HK-2 (cell line): ENCODE measurements around the gene TMX4.

Experiments used
- DNase-seq: peaks from one replicate; pipeline ENCODE4 v3.0.0-alpha.2; 2018; ENCODE audit not compliant: unreplicated experiment

TMX4 gene

DNA sequence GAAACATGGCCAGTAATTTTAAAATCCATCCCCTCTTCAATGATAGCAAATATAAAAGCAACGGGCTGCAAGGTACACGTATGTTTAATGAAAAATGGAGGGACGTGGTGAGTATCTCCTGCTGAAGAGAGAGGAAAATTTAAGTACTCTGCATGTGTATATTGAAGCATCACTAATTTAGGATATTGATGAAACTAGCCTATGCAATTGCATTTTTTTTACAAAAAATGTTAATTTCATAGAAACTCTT, 362 bp upstream of the TMX4 start:
- no peak for DNase-seq

GRCh38 chr20:8018958-8019245, 659 bp downstream of the TMX4 start:
- DNase-seq = peak; percentile 80

GRCh38 chr20:8012724-8013123, 6.8 kb downstream of the TMX4 start:
- no peak for DNase-seq

DNA sequence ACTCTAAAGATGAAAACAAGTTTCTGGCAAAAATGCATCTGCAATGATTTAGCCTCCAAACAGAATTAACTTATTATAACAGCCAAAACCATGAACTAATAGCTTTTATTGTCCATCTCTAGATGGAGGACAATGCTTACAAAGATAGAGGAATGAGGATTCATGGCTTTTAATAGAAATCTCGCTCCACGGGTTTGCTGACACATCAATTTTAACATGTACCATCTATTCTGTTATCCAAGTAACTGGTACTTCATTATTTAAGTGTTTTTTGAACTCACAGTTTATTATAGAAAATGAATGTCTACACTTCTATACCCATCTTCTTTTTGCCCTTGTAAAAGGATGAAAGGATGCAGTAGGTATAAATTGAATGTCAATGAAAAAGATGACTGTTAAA, 10.8 kb downstream of the TMX4 start:
- no peak for DNase-seq

- DNase-seq = no peak
These were observed 12.1 kb downstream of the TMX4 start for GRCh38 chr20:8007490-8007889.

DNA sequence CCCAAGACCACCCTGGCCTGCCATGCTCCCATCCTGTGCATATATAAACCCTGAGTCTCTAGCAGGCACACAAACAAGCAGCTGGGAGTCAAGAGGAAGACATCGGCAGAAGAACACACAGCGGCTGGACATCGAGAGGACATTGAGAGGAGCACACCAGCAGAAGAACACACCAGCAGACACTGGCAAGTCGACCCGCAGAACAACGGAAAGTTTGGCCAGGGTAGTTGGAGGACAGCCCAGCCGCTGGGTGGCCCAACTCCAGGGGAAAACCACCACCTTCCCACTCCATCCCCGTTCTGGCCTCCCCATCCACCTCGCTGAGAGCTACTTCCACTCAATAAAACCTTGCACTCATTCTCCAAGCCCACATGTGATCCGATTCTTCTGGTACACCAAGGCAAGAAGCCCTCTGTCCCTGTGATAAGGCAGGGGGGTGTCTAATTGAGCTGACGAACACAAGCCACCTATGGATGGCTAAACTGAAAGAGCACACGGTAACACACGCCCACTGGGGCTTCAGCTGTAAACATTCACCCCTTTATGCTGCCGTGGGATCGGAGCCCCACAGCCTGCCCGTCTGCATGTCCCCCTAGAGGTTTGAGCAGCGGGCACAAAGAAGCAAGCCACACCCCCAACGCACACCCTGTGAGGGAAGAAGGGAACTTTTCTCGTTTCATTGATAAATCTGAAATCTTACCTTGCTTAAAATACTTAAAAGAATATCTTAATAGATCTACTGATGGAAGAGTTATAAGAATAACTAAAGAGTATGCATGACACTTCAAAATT, 13.8 kb downstream of the TMX4 start:
- DNase-seq = no peak

DNA sequence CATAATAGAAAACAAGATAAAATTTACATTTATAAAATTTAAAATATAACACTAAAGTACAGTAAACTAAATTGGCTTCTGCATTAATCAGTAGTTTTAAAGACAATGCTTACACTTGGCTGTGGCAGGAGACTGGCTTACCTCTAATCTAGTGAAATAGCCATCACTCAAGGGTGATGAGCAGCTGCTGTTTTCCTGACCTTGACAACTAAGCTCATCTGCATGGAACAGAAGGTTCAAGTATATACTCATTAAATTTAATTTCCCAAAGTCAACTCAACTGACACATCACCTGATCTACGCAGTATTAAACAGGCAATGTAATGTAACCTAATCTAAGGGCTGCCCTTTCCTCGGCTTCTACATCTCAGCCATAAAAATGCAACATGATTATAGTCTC, 14.5 kb downstream of the TMX4 start:
- no peak for DNase-seq

DNA sequence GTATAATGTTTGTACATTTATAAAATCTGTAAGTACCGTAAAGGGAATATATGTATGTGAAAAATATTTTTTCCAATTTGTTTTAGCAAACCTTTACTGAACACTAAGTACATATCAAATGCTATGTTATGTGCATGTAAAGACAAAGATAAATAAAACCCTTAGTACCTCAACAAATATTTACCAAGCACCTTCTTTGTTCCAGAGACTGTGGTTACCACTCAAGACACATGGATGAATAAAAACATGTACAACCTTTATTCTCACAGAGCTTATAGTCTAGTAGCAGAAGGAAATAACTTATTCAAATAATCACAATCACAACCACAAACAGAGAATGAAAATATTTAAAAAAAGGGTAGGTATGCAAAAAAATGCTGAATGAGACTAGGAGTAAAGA, 17.5 kb downstream of the TMX4 start:
- DNase-seq = no peak

DNA sequence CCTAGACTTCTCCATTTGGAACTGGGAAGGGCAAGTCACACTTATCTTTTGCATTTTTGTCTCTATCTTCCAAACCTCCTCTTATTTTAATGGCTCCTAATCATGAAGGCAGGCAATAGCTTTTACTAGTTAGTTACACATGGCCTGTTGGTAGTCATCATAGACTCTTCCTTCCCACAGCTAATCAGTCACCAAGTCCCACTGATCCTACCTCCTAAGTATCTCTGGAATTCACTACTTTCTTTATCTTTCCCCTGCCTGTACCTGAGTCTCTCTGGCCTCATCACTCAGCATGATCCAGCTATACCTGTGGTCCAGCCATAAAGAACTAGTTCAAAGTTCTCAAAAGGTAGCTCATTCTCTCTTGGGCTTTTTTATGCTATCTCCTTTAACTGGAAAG, 18.8 kb downstream of the TMX4 start:
- DNase-seq = no peak

DNA sequence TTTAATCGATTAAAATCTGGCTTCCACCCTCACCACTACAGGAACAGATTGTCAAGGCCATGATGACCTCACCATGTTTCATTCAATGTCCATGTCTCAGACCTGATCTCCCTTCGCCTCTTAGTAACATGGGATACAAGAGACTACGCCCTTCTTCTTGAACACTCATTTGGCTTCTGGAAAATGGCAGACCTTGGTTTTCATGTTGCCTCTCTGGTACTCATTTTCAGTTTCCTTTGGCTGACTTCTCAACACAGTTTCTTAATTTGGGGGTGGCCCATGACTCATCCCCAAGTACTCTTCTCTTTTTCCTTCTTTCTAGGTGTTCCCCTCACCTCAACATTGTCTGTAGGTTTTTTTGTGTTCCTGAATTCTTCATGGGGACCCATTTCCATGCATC, 22.7 kb downstream of the TMX4 start:
- no peak for DNase-seq

DNA sequence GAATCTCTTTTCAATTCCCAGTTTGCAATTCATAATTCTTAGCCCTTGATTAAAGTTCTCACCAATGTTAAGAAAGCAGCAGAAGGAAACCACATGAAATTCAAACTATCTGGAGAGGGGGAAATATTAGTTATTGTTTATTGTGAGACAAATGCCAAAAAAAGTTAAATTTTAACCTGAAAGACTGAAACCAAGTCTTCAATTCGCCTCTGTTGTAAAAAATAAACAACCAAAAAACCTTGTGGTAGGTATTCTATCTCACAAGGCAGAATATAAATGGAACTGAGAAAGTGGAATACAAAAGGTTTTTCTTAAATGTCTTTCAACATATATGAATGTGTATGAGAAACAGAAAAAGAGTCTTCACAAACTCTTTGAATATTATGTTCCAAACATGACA, 24.8 kb downstream of the TMX4 start:
- DNase-seq = no peak

GRCh38 chr20:7993703-7994102, 25.9 kb downstream of the TMX4 start:
- DNase-seq = no peak

DNA sequence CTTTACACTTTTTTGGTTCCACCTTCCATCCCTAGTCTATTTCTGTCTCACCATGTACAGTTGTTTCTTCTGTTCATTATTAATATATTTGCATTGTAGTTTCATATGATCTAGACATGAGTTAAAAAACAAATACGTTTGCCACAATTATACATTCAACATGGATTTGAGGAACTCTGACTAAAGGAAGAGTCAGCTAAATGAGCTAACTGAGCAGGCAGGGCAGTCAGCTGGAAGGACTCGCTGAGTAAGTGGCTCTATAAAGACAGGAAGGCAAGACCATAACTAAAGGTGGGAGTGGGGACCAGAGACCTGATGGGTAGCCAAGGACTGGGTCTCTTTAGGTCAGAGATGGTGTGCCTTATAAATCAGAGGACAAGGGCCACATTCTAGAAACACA, 26.3 kb downstream of the TMX4 start:
- no peak for DNase-seq

DNA sequence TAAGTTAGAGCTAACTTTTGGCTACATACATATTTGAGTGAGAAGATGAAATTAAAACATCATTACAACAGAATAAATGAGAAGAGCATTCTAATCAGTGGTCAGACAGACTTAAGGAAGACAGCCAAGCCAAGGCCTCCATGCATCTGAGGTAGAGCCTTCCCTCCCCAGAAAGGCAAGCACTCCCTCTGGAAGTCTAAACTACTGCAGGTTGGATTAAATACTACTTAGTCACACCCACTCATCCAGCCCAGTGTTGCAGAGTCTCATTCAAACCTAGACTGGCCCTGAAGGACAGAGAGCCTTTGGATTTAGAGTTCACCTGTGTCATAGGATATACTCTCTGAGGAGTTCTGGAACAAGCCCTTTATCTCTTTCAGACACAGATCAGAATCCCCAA, 29.2 kb downstream of the TMX4 start:
- no peak for DNase-seq

GRCh38 chr20:7989379-7989778, 30.2 kb downstream of the TMX4 start:
- DNase-seq = no peak

DNA sequence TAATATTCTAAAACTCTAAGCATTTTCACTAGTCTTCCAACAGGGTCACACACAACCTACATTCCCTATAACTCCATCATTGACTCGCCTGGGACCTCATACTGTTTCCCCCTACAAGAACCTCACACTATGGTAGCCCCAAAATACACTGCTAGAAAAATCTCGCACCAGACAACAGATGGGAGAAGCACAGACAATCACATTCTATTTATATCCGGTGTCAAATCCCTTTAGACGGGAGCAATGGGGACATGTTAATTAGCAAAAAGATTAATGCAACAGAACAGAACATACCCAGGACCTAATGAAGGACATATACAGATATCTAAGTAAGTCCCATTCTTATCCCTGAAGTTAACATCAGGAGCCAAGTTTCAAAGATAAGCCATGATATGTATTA, 33.6 kb downstream of the TMX4 start:
- no peak for DNase-seq

GRCh38 chr20:7984192-7984591, 35.4 kb downstream of the TMX4 start:
- no peak for DNase-seq

- DNase-seq = no peak
These were observed 38.2 kb downstream of the TMX4 start for GRCh38 chr20:7981374-7981773.

GRCh38 chr20:7980332-7981046, 39.1 kb downstream of the TMX4 start:
- peak; percentile 13 for DNase-seq

GRCh38 chr20:7977709-7978108, 41.9 kb downstream of the TMX4 start:
- DNase-seq = no peak

DNA sequence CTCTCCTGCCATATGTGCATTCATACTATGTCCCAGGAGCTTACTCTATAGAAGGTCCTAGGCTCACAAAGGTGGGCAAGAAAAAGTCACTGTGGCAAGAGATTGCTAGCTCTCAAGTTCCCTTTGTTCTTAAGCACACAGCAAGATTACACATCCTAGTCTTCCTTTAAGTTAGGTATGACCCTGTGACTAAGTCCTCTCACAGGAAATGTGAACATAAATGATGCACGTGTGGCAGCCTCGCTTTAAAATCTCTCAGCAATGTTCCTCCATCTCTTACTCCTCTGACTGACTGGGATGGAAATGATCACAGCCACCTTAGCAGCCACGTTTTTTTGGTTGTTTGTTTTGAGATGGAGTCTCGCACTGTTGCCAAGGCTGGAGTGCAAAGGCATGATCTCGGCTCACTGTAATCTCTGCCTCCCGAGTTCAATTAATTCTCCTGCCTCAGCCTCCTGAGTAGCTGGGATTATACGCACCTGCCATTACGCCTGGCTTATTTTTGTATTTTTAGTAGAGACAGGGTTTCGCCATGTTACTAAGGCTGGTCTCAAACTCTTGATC, 43.6 kb downstream of the TMX4 start:
- no peak for DNase-seq

GRCh38 chr20:7974785-7975435, 44.7 kb downstream of the TMX4 start:
- no peak for DNase-seq
